Measurements from ENCODE around the gene MAP7D2. TPM values are rescaled to one million over a fixed set of nuclear protein-coding genes. Genes with fewer than 3 reads are reported as not detected.
A peak's percentile ranks its signal among the peaks of the same experiment; 100 is the strongest.

MAP7D2 gene
- total and polyA plus RNA-seq, 2 of the 13 experiments (the other 11 are each of a cell fraction or from before 2014, with no cell fraction given) = 9.6 to 10.5 TPM

- TF ChIP-seq NFIB (CRISPR knock-in tag; IDR thresholded peaks at IDR 0.05; ENCODE audit: borderline replicate concordance) (no peak), TRIM24 (CRISPR knock-in tag; IDR thresholded peaks at IDR 0.05) (no peak), SRSF9 (IDR thresholded peaks at IDR 0.05; ENCODE audit: borderline replicate concordance, insufficient read depth, low read depth, low read length, poor library complexity, severe bottlenecking) (no peak), ETV5 (CRISPR knock-in tag; IDR thresholded peaks at IDR 0.05; ENCODE audit: borderline replicate concordance) (peak; percentile 89), NKX3-1 (CRISPR knock-in tag; IDR thresholded peaks at IDR 0.05) (no peak), NCOA5 (CRISPR knock-in tag; IDR thresholded peaks at IDR 0.05) (no peak), FOXO1 (CRISPR knock-in tag; IDR thresholded peaks at IDR 0.05) (peak; percentile 58; the same call in 1 of the 2 replicates), ZNF558 (CRISPR knock-in tag; IDR thresholded peaks at IDR 0.05; ENCODE audit: borderline replicate concordance) (no peak), PBX2 (CRISPR knock-in tag; IDR thresholded peaks at IDR 0.05) (no peak), ZNF747 (CRISPR knock-in tag; IDR thresholded peaks at IDR 0.05; ENCODE audit: borderline replicate concordance) (no peak), ZNF670 (CRISPR knock-in tag; IDR thresholded peaks at IDR 0.05; ENCODE audit: borderline replicate concordance) (no peak), AHDC1 (CRISPR knock-in tag; IDR thresholded peaks at IDR 0.05; ENCODE audit: borderline replicate concordance) (peak; percentile 58; the same call in 1 of the 2 replicates), SYNCRIP (IDR thresholded peaks at IDR 0.05; ENCODE audit: insufficient read depth, low read depth, low read length) (no peak), ZSCAN22 (CRISPR knock-in tag; IDR thresholded peaks at IDR 0.05) (no peak), ZNF350 (CRISPR knock-in tag; IDR thresholded peaks at IDR 0.05; ENCODE audit: borderline replicate concordance, low read depth) (no peak), RXRB (CRISPR knock-in tag; IDR thresholded peaks at IDR 0.05; ENCODE audit: borderline replicate concordance) (no peak; the same call in 1 of the 2 replicates), THAP7 (CRISPR knock-in tag; IDR thresholded peaks at IDR 0.05) (no peak), ZBTB37 (CRISPR knock-in tag; IDR thresholded peaks at IDR 0.05) (no peak), ZGPAT (CRISPR knock-in tag; IDR thresholded peaks at IDR 0.05) (0 out of 2 replicates have a peak, but pooled peaks have one; percentile 24), EEA1 (CRISPR knock-in tag; IDR thresholded peaks at IDR 0.05; ENCODE audit: borderline replicate concordance) (no peak)
Measured at GRCh38 chrX:20029728-20030127, 87.0 kb downstream of the MAP7D2 start (continued).

Data from HepG2 (cell line).